IPS-18c (cell line): ENCODE results near the gene GSK3A.
A peak's percentile ranks its signal among the peaks of the same experiment; 100 is the strongest.
"Not testable (repeated sequence)": the region's sequence is repeated elsewhere in the genome, so short reads cannot be mapped to it uniquely, and the experiment has no call there.

Source experiments
- H3K4me3 ChIP-seq: 2 replicates; pipeline ENCODE4 v1.7.0; 2013; ENCODE audit warnings: low read depth, mild to moderate bottlenecking, low read length, moderate library complexity; ENCODE audit not compliant: insufficient read depth
- H3K9me3 ChIP-seq: one replicate; pipeline ENCODE4 v1.6.1; 2013; ENCODE audit warnings: mild to moderate bottlenecking, low read length, moderate library complexity; ENCODE audit not compliant: control insufficient read depth, insufficient read depth

Gene GSK3A

GRCh38 chr19:42272535-42272897 lies 30.1 kb upstream of the GSK3A start:
- Histone ChIP-seq H3K4me3 (no peak overlapping the region), H3K9me3 (no peaks in the 10 kb centered on the region)

- Histone ChIP-seq H3K9me3 (no peaks in the 10 kb centered on the region), H3K4me3 (no peak overlapping the region)
These were observed 29.6 kb upstream of the GSK3A start for GRCh38 chr19:42271861-42272534.

- Histone ChIP-seq H3K9me3 (no peaks in the 10 kb centered on the region), H3K4me3 (no peak overlapping the region)
These were observed 28.6 kb upstream of the GSK3A start for GRCh38 chr19:42271045-42271419.

- no peak overlapping the region for H3K4me3 ChIP-seq
These were observed 28.1 kb upstream of the GSK3A start for GRCh38 chr19:42270346-42271044.

GRCh38 chr19:42269478-42270345 lies 27.3 kb upstream of the GSK3A start:
- Histone ChIP-seq H3K9me3 (no peaks in the 10 kb centered on the region), H3K4me3 (peak overlapping the region; percentile 46)

More at GRCh38 chr19:42270346-42271044, 28.1 kb upstream of the GSK3A start:
- H3K9me3 ChIP-seq: no peaks in the 10 kb centered on the region

GRCh38 chr19:42268704-42269477 lies 26.5 kb upstream of the GSK3A start, which contains the start of gene CIC:
Gene CIC, plus strand, starts transcription at chr19:42269252. Its CDS starts 2,532 bp downstream, at chr19:42271784.
- peak within 1 kb of the TSS; percentile 97 for H3K4me3 ChIP-seq
- no peaks in the 10 kb centered on the region for H3K9me3 ChIP-seq

GRCh38 chr19:42268142-42268703 lies 25.8 kb upstream of the GSK3A start:
- H3K9me3 ChIP-seq: no peaks in the 10 kb centered on the region
- H3K4me3 ChIP-seq: peak overlapping the region; percentile 97

- H3K4me3 ChIP-seq: peak overlapping the region; percentile 97
These were observed 25.3 kb upstream of the GSK3A start for GRCh38 chr19:42267644-42268141.

GRCh38 chr19:42266928-42267603 lies 24.7 kb upstream of the GSK3A start:
- H3K4me3 ChIP-seq, H3K9me3 ChIP-seq: not testable (repeated sequence)

More at GRCh38 chr19:42267644-42268141, 25.3 kb upstream of the GSK3A start:
- no peaks in the 10 kb centered on the region for H3K9me3 ChIP-seq

GRCh38 chr19:42266105-42266504 lies 23.7 kb upstream of the GSK3A start:
- H3K4me3 ChIP-seq, H3K9me3 ChIP-seq: not testable (repeated sequence)

GRCh38 chr19:42261763-42262162 lies 19.4 kb upstream of the GSK3A start:
- Histone ChIP-seq H3K9me3 (no peaks in the 10 kb centered on the region), H3K4me3 (no peak overlapping the region)

- H3K9me3 ChIP-seq: not testable (repeated sequence)
These were observed 15.4 kb upstream of the GSK3A start for GRCh38 chr19:42257842-42258241.

GRCh38 chr19:42255766-42256745 lies 13.7 kb upstream of the GSK3A start:
- H3K9me3 ChIP-seq: no peaks in the 10 kb centered on the region
- H3K4me3 ChIP-seq: peak overlapping the region; percentile 64

More at GRCh38 chr19:42257842-42258241, 15.4 kb upstream of the GSK3A start:
- not testable (repeated sequence) for H3K4me3 ChIP-seq

GRCh38 chr19:42254850-42255765 lies 12.7 kb upstream of the GSK3A start, which contains the start of gene ERF:
Gene ERF, minus strand, starts transcription at chr19:42255128. Its CDS starts 129 bp downstream, at chr19:42254999.
- Histone ChIP-seq H3K9me3 (no peaks in the 10 kb centered on the region), H3K4me3 (peak within 1 kb of the TSS; percentile 82)
